GM12873 (cell line): ENCODE results near the gene SEC11C.

Experiments
- TF ChIP-seq, protein P1 (sequence below): IDR thresholded peaks from 2 replicates; pipeline ENCODE4 v1.5.1; 2012; ENCODE audit warnings: low read depth, mild to moderate bottlenecking, moderate library complexity, low read length, control low read depth; ENCODE audit not compliant: insufficient read depth; ENCODE audit errors: missing control alignments

Gene SEC11C

DNA sequence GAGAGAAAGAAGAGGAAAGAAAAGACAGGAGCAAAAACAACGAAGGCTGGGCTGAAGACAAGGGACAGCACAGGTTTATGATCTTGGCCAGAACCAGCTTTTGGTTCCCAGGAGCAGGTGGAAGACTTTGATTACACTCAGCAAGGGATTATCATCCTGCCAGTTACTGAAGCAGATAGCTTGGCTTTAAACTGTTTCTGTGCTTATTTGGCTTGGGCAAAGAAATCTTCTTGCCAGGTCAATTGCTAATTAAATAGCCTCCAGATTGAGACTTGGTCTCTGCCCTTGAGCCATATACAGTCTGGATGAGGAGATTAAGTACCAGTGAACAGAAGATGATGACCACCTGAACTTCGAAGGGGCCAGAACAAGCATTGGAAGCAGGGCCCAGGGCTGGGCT is 58.0 kb downstream of the SEC11C start:
- TF ChIP-seq, protein P1, sequence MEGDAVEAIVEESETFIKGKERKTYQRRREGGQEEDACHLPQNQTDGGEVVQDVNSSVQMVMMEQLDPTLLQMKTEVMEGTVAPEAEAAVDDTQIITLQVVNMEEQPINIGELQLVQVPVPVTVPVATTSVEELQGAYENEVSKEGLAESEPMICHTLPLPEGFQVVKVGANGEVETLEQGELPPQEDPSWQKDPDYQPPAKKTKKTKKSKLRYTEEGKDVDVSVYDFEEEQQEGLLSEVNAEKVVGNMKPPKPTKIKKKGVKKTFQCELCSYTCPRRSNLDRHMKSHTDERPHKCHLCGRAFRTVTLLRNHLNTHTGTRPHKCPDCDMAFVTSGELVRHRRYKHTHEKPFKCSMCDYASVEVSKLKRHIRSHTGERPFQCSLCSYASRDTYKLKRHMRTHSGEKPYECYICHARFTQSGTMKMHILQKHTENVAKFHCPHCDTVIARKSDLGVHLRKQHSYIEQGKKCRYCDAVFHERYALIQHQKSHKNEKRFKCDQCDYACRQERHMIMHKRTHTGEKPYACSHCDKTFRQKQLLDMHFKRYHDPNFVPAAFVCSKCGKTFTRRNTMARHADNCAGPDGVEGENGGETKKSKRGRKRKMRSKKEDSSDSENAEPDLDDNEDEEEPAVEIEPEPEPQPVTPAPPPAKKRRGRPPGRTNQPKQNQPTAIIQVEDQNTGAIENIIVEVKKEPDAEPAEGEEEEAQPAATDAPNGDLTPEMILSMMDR = no peak

DNA sequence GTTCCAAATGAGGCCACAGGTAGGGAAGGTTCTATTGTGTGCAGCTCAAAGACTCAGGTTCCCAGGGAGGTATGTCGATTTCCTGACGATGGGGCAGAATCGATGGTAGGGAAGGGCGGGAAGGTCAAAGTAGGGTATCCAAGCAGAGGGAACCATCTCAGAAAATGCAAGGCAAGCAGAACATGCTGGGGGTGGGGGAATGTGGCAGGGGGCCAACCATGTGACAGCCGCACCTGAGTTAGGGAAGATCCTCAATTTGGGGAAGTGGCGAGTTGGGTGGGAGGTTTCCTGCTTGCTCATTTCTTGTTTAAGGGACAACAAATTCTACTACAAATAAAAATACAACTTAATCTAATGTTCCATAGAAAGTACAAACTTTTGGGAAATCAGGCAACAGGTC is 58.5 kb downstream of the SEC11C start:
- TF ChIP-seq, protein P1 = no peak

DNA sequence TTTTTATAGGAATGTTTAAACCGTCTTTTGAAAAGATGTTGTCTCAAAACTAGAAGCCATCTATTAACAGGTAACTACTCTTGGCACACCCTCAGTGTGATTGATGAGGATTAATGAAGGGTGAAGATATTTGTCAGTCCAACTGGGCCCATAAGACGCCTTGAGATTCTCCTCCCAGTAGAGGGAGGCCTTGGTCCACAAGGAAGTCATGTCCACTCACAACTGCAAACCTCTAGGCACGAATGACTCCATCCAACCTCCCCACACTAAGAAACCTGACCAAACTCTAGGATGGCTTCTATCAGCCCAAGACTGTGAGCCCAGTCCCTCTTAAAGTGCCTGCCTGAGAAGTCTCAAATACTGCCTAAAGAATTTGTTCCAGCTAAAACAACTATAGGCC is 61.1 kb downstream of the SEC11C start:
- TF ChIP-seq, protein P1 = no peak

DNA sequence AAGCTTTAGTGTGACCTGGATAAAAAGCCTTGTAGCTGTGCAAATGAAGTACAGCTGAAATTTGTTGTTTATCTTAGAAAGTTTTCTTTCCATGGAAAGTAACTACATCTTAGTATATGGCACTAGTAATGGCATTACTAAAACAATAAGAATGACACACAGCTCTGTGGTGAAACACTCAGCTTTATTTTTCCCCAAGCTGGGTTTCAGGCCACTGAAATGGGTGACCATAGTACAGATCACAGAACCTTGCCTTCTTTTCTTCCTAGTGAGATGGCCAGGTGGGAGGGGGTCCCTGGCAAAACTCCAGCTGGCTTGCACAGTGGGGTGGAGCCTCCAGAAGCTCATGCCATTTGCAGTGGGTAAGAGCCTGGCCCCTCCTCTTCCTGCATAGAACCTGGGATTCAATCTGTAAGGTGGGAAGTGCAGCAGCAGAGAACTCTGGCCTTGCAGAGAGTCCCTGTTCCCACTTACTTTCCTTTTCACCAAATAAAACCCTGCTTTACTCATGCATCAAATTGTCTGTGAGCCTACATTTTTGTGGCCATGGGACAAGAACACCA is 62.7 kb downstream of the SEC11C start:
- TF ChIP-seq, protein P1 = no peak

DNA sequence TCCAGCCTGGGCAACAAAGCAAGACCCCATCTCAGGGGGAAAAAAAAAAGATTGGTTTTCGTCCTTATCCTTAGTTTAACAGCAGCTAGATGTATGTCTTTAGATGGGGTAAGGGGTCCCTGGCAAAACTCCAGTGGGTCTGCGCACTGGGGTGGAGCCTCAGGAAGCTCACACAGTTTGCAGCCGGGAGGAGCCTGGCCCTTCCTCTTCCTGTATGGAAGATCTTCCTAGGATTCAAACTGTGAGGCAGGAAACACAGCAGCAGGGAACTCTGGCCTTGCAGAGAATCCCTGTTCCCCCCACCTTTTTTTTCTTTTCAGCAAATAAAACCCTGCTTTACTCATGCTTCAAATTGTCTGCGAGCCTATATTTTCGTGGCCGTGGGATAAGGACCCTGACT is 67.8 kb downstream of the SEC11C start:
- TF ChIP-seq, protein P1 = no peak
